ENCODE results near the gene EPC2. TPM values are rescaled to one million over a fixed set of nuclear protein-coding genes. Genes with fewer than 3 reads are reported as not detected.

Gene EPC2
- total and polyA plus RNA-seq, 2 of the 8 experiments (the other 6 are each of a cell fraction or from before 2014, with no cell fraction given): 16.1 to 25.7 TPM

GRCh38 chr2:148603562-148603920 lies 41.0 kb upstream of the EPC2 start (continued):
- TF ChIP-seq SIN3A (conservative IDR thresholded peaks at IDR 0.05 in 1 of 2, IDR thresholded peaks at IDR 0.05 in 1 of 2; ENCODE audit: low read depth in 1 of 2, low read length in 2 of 2): no peak
- no peak for TF ChIP-seq BRCA1 (IDR thresholded peaks at IDR 0.05; ENCODE audit: low read depth, low read length)
- no peak for TF ChIP-seq POLR2A (IDR thresholded peaks at IDR 0.05; ENCODE audit: control extremely low read depth in 1 of 2, low read depth in 2 of 2, low read length in 2 of 2)

Measured in H1 (cell line).